ENCODE measurements around the gene CCDC178. TPM values are rescaled to one million over a fixed set of nuclear protein-coding genes. Genes with fewer than 3 reads are reported as not detected.

Gene CCDC178
- polyA plus RNA-seq, 1 donor from 2014 or later: not detected

DNA sequence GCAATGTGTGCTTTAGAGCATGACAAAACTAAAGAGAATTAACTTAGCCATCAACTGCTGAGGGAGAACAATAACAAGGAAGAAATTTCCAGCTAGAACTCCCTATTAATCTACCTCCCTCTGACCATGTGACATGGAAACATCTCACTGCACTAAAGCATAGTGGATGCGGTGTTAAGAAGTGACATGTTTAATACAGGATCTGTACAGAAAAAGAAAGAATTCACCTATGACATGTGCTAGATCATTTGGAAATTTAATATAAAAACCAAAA is 465.4 kb downstream of the CCDC178 start:
- H3F3A ChIP-seq (ENCODE audit: insufficient read depth, low read length, poor library complexity, severe bottlenecking): peaks cover 7% of the 10 kb centered on the region
- no peaks in the 10 kb centered on the region for H3K27me3 ChIP-seq (ENCODE audit: insufficient read depth, low read depth, low read length)
- H3K9me2 ChIP-seq (ENCODE audit: insufficient read depth, low read length): no peaks in the 10 kb centered on the region
- no peak overlapping the region for H3K4me2 ChIP-seq (ENCODE audit: low read length)
- H3K79me2 ChIP-seq (replicated peaks; ENCODE audit: insufficient read depth, low read length): no peaks in the 10 kb centered on the region
- TF ChIP-seq SMC3 (conservative IDR thresholded peaks at IDR 0.05; ENCODE audit: poor library complexity) (no peak), EP300 (conservative IDR thresholded peaks at IDR 0.05; ENCODE audit: poor library complexity, severe bottlenecking) (no peak), POLR2AphosphoS5 (IDR thresholded peaks at IDR 0.05) (no peak), MXI1 (conservative IDR thresholded peaks at IDR 0.05; ENCODE audit: poor library complexity, severe bottlenecking) (no peak), RAD21 (conservative IDR thresholded peaks at IDR 0.05) (no peak), EZH2 (IDR thresholded peaks at IDR 0.05; ENCODE audit: borderline replicate concordance, insufficient read depth, low read length, poor library complexity, severe bottlenecking) (no peak), TAF1 (IDR thresholded peaks at IDR 0.05; ENCODE audit: low read depth) (no peak)
- TF ChIP-seq, protein P1, sequence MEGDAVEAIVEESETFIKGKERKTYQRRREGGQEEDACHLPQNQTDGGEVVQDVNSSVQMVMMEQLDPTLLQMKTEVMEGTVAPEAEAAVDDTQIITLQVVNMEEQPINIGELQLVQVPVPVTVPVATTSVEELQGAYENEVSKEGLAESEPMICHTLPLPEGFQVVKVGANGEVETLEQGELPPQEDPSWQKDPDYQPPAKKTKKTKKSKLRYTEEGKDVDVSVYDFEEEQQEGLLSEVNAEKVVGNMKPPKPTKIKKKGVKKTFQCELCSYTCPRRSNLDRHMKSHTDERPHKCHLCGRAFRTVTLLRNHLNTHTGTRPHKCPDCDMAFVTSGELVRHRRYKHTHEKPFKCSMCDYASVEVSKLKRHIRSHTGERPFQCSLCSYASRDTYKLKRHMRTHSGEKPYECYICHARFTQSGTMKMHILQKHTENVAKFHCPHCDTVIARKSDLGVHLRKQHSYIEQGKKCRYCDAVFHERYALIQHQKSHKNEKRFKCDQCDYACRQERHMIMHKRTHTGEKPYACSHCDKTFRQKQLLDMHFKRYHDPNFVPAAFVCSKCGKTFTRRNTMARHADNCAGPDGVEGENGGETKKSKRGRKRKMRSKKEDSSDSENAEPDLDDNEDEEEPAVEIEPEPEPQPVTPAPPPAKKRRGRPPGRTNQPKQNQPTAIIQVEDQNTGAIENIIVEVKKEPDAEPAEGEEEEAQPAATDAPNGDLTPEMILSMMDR (IDR thresholded peaks at IDR 0.05; ENCODE audit: poor library complexity, severe bottlenecking): no peak
- TF ChIP-seq, protein P2, sequence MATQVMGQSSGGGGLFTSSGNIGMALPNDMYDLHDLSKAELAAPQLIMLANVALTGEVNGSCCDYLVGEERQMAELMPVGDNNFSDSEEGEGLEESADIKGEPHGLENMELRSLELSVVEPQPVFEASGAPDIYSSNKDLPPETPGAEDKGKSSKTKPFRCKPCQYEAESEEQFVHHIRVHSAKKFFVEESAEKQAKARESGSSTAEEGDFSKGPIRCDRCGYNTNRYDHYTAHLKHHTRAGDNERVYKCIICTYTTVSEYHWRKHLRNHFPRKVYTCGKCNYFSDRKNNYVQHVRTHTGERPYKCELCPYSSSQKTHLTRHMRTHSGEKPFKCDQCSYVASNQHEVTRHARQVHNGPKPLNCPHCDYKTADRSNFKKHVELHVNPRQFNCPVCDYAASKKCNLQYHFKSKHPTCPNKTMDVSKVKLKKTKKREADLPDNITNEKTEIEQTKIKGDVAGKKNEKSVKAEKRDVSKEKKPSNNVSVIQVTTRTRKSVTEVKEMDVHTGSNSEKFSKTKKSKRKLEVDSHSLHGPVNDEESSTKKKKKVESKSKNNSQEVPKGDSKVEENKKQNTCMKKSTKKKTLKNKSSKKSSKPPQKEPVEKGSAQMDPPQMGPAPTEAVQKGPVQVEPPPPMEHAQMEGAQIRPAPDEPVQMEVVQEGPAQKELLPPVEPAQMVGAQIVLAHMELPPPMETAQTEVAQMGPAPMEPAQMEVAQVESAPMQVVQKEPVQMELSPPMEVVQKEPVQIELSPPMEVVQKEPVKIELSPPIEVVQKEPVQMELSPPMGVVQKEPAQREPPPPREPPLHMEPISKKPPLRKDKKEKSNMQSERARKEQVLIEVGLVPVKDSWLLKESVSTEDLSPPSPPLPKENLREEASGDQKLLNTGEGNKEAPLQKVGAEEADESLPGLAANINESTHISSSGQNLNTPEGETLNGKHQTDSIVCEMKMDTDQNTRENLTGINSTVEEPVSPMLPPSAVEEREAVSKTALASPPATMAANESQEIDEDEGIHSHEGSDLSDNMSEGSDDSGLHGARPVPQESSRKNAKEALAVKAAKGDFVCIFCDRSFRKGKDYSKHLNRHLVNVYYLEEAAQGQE (IDR thresholded peaks at IDR 0.05; ENCODE audit: borderline replicate concordance): no peak
- H3K9ac ChIP-seq (ENCODE audit: low read length): no peak overlapping the region
- H3K36me3 ChIP-seq (ENCODE audit: insufficient read depth, low read length): no peaks in the 10 kb centered on the region
- H3K27ac ChIP-seq (ENCODE audit: low read length): no peak overlapping the region
- H2AFZ ChIP-seq (ENCODE audit: low read depth, low read length): no peak overlapping the region
- H3K9me3 ChIP-seq (ENCODE audit: low read length): no peaks in the 10 kb centered on the region
- H3K4me3 ChIP-seq (ENCODE audit: low read length): peak overlapping the region; percentile 6
- H4K20me1 ChIP-seq (ENCODE audit: insufficient read depth): no peaks in the 10 kb centered on the region

DNA sequence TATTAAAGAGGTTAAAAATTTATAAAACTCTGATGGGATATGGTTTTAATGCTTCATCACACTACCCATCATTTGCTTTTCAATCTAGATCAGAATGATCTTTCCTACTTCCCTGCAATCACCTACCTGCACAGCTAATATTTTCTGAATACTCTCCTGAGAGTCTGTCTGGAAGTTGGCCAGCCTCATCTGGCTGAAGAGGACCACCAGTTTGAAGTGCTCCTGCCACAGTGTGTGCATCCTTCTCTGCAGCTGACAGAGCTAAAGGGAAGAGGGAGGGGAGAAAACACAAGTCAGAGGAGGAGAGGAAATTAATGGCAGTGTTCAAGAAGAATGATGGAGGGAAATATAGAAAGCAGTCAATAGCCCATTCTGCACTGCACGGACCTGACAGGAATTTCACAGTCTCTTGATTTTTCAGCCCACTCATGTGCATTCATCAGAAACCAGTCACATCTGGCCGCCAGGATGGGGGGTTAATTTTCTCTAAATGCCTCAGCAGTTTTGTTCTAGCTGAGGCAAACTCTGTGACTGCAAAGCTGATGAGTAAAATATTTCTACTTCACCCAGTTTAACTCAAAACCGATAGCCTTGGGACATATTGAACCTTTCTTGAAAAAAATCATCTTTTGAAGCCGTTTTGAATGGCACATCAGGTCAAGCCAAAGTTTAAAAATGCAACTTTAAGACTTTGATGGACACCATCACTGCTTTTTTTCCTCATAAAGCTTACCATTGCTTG is 465.9 kb downstream of the CCDC178 start:
- TF ChIP-seq, protein P2 (IDR thresholded peaks at IDR 0.05; ENCODE audit: borderline replicate concordance): no peak
- TF ChIP-seq, protein P1 (IDR thresholded peaks at IDR 0.05; ENCODE audit: poor library complexity, severe bottlenecking): no peak
- TF ChIP-seq SMC3 (conservative IDR thresholded peaks at IDR 0.05; ENCODE audit: poor library complexity) (no peak), MXI1 (conservative IDR thresholded peaks at IDR 0.05; ENCODE audit: poor library complexity, severe bottlenecking) (no peak), POLR2AphosphoS5 (IDR thresholded peaks at IDR 0.05) (no peak), EP300 (conservative IDR thresholded peaks at IDR 0.05; ENCODE audit: poor library complexity, severe bottlenecking) (no peak), EZH2 (IDR thresholded peaks at IDR 0.05; ENCODE audit: borderline replicate concordance, insufficient read depth, low read length, poor library complexity, severe bottlenecking) (no peak), RAD21 (conservative IDR thresholded peaks at IDR 0.05) (no peak), TAF1 (IDR thresholded peaks at IDR 0.05; ENCODE audit: low read depth) (no peak)
- Histone ChIP-seq H3K4me2 (ENCODE audit: low read length) (no peak overlapping the region), H4K20me1 (ENCODE audit: insufficient read depth) (no peaks in the 10 kb centered on the region), H3F3A (ENCODE audit: insufficient read depth, low read length, poor library complexity, severe bottlenecking) (peaks cover 7% of the 10 kb centered on the region), H3K9me3 (ENCODE audit: low read length) (no peaks in the 10 kb centered on the region), H2AFZ (ENCODE audit: low read depth, low read length) (no peak overlapping the region), H3K9me2 (ENCODE audit: insufficient read depth, low read length) (no peaks in the 10 kb centered on the region), H3K36me3 (ENCODE audit: insufficient read depth, low read length) (no peaks in the 10 kb centered on the region), H3K9ac (ENCODE audit: low read length) (no peak overlapping the region), H3K4me3 (ENCODE audit: low read length) (peak overlapping the region; percentile 6), H3K27ac (ENCODE audit: low read length) (no peak overlapping the region), H3K27me3 (ENCODE audit: insufficient read depth, low read depth, low read length) (no peaks in the 10 kb centered on the region), H3K79me2 (replicated peaks; ENCODE audit: insufficient read depth, low read length) (no peaks in the 10 kb centered on the region)
